GM19238 (cell line): ENCODE data around the gene MMP13.
"Not testable (repeated sequence)": the region's sequence is repeated elsewhere in the genome, so short reads cannot be mapped to it uniquely, and the experiment has no call there.

Experiments
- DNase-seq: peaks from one replicate; pipeline ENCODE4 v3.0.0; 2011; ENCODE audit warnings: low spot score; ENCODE audit not compliant: insufficient read length

Gene MMP13

GRCh38 chr11:102903895-102904294 is 51.6 kb downstream of the MMP13 start:
- not testable (repeated sequence) for DNase-seq

GRCh38 chr11:102900346-102900745 is 55.2 kb downstream of the MMP13 start:
- DNase-seq = no peak
